Measurements from ENCODE around the gene TRAF2.
A peak's percentile ranks its signal among the peaks of the same experiment; 100 is the strongest.

TRAF2 gene

GRCh38 chr9:136949817-136950655 lies 63.7 kb downstream of the TRAF2 start:
- peak; percentile 95 for DNase-seq (ENCODE audit: low read depth)

- DNase-seq (ENCODE audit: low read depth), result no peak
Observed at GRCh38 chr9:136950656-136951276, 64.5 kb downstream of the TRAF2 start.

- no peak for DNase-seq (ENCODE audit: low read depth)
Observed at GRCh38 chr9:136951541-136952320, 65.4 kb downstream of the TRAF2 start, which contains the start of gene LCN12. Gene LCN12, plus strand, starts transcription at chr9:136952273. Its CDS starts 55 bp downstream, at chr9:136952328.

GRCh38 chr9:136952321-136952850 lies 66.1 kb downstream of the TRAF2 start:
- DNase-seq (ENCODE audit: low read depth), result no peak

- no peak for DNase-seq (ENCODE audit: low read depth)
Observed at GRCh38 chr9:136952876-136953770, 66.8 kb downstream of the TRAF2 start.

GRCh38 chr9:136953771-136954269 lies 67.5 kb downstream of the TRAF2 start:
- DNase-seq (ENCODE audit: low read depth), result no peak

GRCh38 chr9:136954270-136955083 lies 68.2 kb downstream of the TRAF2 start:
- DNase-seq (ENCODE audit: low read depth), result no peak

- DNase-seq (ENCODE audit: low read depth), result no peak
Observed at GRCh38 chr9:136955202-136955942, 69.1 kb downstream of the TRAF2 start.

GRCh38 chr9:136955943-136956335 lies 69.6 kb downstream of the TRAF2 start:
- no peak for DNase-seq (ENCODE audit: low read depth)

- no peak for DNase-seq (ENCODE audit: low read depth)
Observed at GRCh38 chr9:136956604-136957003, 70.3 kb downstream of the TRAF2 start.

- DNase-seq (ENCODE audit: low read depth), result no peak
Observed at GRCh38 chr9:136957461-136957860, 71.1 kb downstream of the TRAF2 start.

- no peak for DNase-seq (ENCODE audit: low read depth)
Observed at GRCh38 chr9:136957901-136958300, 71.6 kb downstream of the TRAF2 start.

GRCh38 chr9:136958473-136958872 lies 72.2 kb downstream of the TRAF2 start:
- no peak for DNase-seq (ENCODE audit: low read depth)

GRCh38 chr9:136958898-136959850 lies 72.9 kb downstream of the TRAF2 start:
- DNase-seq (ENCODE audit: low read depth), result no peak

GRCh38 chr9:136960212-136960937 lies 74.1 kb downstream of the TRAF2 start:
- DNase-seq (ENCODE audit: low read depth), result no peak

- DNase-seq (ENCODE audit: low read depth), result no peak
Observed at GRCh38 chr9:136960938-136961275, 74.6 kb downstream of the TRAF2 start.

- no peak for DNase-seq (ENCODE audit: low read depth)
Observed at GRCh38 chr9:136961279-136962065, 75.2 kb downstream of the TRAF2 start.
